GM03348 (cell line): Measurements from ENCODE around the gene ZNF436.
"Not testable (repeated sequence)": the region's sequence is repeated elsewhere in the genome, so short reads cannot be mapped to it uniquely, and the experiment has no call there.

Experiments
- DNase-seq: peaks from one replicate; pipeline ENCODE4 v3.0.0; 2012; ENCODE audit warnings: low spot score

The ZNF436 gene

GRCh38 chr1:23366598-23366997 lies 3.0 kb downstream of the ZNF436 start:
- no peak for DNase-seq

GRCh38 chr1:23366146-23366545 lies 3.5 kb downstream of the ZNF436 start:
- DNase-seq, result no peak

- DNase-seq, result no peak
Observed at GRCh38 chr1:23362218-23362713, 7.4 kb downstream of the ZNF436 start.

GRCh38 chr1:23358310-23358875 lies 11.2 kb downstream of the ZNF436 start:
- DNase-seq, result no peak

GRCh38 chr1:23357138-23357908 lies 12.3 kb downstream of the ZNF436 start:
- no peak for DNase-seq

- no peak for DNase-seq
Observed at GRCh38 chr1:23356471-23357137, 13.0 kb downstream of the ZNF436 start.

GRCh38 chr1:23354245-23354644 lies 15.4 kb downstream of the ZNF436 start:
- DNase-seq, result no peak

- DNase-seq, result no peak
Observed at GRCh38 chr1:23352096-23352695, 17.4 kb downstream of the ZNF436 start.

- DNase-seq, result no peak
Observed at GRCh38 chr1:23345920-23346319, 23.7 kb downstream of the ZNF436 start.

GRCh38 chr1:23344987-23345472 lies 24.6 kb downstream of the ZNF436 start:
- DNase-seq, result peak; percentile 42

- peak; percentile 99 for DNase-seq
Observed at GRCh38 chr1:23344111-23344986, 25.3 kb downstream of the ZNF436 start, which contains the start of gene HNRNPR. Gene HNRNPR (minus strand): TSS chr1:23344284. CDS start chr1:23341008, 3,276 bp downstream.

GRCh38 chr1:23343221-23344110 lies 26.2 kb downstream of the ZNF436 start:
- DNase-seq, result peak; percentile 47

GRCh38 chr1:23341931-23342692 lies 27.5 kb downstream of the ZNF436 start:
- no peak for DNase-seq

- no peak for DNase-seq
Observed at GRCh38 chr1:23339632-23340031, 30.0 kb downstream of the ZNF436 start.

- no peak for DNase-seq
Observed at GRCh38 chr1:23337869-23338268, 31.8 kb downstream of the ZNF436 start.

- DNase-seq, result no peak
Observed at GRCh38 chr1:23331713-23332112, 37.9 kb downstream of the ZNF436 start.

GRCh38 chr1:23330846-23331245 lies 38.8 kb downstream of the ZNF436 start:
- DNase-seq, result no peak

- no peak for DNase-seq
Observed at GRCh38 chr1:23325393-23325792, 44.2 kb downstream of the ZNF436 start.

GRCh38 chr1:23322770-23323169 lies 46.9 kb downstream of the ZNF436 start:
- DNase-seq, result no peak

- DNase-seq, result not testable (repeated sequence)
Observed at GRCh38 chr1:23310280-23310679, 59.4 kb downstream of the ZNF436 start.
